ENCODE data around the gene ZFYVE28.

Gene ZFYVE28

DNA sequence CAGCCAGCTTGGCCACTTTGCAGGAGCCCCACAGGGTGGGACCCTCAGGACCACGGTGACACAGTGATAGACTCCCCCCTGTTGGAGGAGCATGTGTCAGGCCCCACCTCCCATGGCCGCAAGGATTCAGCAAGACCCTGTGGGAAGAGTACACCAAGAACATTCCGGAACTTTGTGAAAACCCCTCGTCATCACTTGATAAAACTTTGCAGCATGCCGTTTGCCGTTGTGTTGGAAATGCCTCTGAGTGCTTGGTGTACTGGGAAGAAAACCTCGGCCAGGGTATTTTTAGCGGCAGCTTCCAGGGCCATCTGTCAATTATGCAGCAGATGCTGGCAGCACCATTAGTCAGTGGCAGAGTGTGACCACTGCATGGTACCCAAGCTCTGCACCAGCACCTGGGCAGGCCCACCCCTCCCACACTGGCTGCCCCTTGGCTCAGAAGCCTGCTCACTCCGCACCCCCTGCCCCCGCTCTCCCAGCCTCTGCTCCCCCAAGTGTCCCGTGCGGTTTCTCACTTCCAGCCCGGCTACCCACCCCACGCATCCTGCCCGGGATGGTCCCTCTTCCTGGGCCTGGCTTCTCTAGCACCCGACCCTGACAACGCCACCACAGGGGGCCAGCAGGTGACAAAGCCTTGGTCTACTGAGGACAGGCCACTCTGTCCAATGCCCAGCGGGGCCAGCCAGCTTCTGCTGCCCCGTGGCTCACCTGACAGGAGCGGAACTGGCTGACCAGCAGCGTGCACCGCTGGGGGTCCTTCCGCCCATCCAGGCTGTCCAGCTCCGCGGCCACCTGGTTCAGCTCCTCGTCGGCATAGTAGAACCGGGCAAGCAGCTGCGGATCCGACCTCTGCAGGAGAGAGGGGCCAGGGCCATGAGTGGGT lies 65.0 kb downstream of the ZFYVE28 start:
- no peak for DNase-seq (ENCODE audit: low read depth)
- TF ChIP-seq, protein P1, sequence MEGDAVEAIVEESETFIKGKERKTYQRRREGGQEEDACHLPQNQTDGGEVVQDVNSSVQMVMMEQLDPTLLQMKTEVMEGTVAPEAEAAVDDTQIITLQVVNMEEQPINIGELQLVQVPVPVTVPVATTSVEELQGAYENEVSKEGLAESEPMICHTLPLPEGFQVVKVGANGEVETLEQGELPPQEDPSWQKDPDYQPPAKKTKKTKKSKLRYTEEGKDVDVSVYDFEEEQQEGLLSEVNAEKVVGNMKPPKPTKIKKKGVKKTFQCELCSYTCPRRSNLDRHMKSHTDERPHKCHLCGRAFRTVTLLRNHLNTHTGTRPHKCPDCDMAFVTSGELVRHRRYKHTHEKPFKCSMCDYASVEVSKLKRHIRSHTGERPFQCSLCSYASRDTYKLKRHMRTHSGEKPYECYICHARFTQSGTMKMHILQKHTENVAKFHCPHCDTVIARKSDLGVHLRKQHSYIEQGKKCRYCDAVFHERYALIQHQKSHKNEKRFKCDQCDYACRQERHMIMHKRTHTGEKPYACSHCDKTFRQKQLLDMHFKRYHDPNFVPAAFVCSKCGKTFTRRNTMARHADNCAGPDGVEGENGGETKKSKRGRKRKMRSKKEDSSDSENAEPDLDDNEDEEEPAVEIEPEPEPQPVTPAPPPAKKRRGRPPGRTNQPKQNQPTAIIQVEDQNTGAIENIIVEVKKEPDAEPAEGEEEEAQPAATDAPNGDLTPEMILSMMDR (IDR thresholded peaks at IDR 0.05; ENCODE audit: low read depth, low read length, missing control alignments), result no peak
- H3K4me3 ChIP-seq (ENCODE audit: low read depth, low read length), result no peak overlapping the region

DNA sequence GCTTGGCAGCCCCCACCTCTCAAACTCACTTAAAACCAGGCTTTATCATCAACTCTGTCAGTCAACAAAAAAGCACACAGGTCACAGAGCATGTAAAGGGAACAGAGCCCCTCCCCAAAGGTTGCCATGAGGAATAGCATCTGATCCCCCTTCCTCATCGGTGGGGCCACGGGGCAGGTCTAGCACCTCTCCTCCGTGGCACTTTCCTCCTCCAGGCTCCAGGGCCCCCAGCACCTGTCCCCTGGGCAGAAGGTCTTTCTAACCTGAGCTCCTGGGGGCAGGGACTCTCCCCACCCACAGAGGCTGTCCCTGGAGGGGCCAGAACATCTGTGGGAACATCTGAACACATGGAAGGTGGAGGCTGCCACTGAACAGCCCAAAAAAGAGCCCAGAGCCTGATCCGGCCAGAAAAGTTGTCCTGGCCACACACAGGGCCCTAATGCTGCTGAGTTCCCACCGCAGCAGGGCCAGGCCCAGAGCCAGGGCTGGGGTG lies 65.7 kb downstream of the ZFYVE28 start:
- no peak overlapping the region for H3K4me3 ChIP-seq (ENCODE audit: low read depth, low read length)
- DNase-seq (ENCODE audit: low read depth), result no peak
- TF ChIP-seq, protein P1 (IDR thresholded peaks at IDR 0.05; ENCODE audit: low read depth, low read length, missing control alignments), result no peak

DNA sequence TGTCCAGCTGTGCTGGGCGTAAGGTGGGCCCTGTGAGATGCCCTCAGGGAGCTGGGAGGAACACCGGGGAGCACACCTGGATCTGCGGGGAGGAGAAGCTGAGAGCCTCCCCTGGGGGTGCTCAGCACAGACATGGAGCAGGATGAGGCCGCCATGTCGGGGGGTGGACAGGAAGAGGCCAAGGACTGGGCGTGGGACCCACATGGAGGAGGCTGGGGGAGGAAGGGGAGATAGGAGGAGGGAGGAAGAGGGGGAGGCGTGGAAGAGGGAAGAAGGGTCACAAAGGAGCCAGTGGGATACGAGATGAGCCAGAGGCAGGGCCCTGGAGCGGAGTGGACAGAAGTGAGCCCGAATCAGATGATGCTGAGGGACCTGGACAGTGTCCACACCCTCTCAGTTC lies 66.3 kb downstream of the ZFYVE28 start:
- H3K4me3 ChIP-seq (ENCODE audit: low read depth, low read length), result no peak overlapping the region
- TF ChIP-seq, protein P1 (IDR thresholded peaks at IDR 0.05; ENCODE audit: low read depth, low read length, missing control alignments), result no peak
- no peak for DNase-seq (ENCODE audit: low read depth)

GRCh38 chr4:2350982-2351381 lies 67.5 kb downstream of the ZFYVE28 start:
- TF ChIP-seq, protein P1 (IDR thresholded peaks at IDR 0.05; ENCODE audit: low read depth, low read length, missing control alignments), result no peak
- no peak overlapping the region for H3K4me3 ChIP-seq (ENCODE audit: low read depth, low read length)
- no peak for DNase-seq (ENCODE audit: low read depth)

GRCh38 chr4:2348786-2349185 lies 69.7 kb downstream of the ZFYVE28 start:
- DNase-seq (ENCODE audit: low read depth), result no peak
- TF ChIP-seq, protein P1 (IDR thresholded peaks at IDR 0.05; ENCODE audit: low read depth, low read length, missing control alignments), result no peak
- no peak overlapping the region for H3K4me3 ChIP-seq (ENCODE audit: low read depth, low read length)

DNA sequence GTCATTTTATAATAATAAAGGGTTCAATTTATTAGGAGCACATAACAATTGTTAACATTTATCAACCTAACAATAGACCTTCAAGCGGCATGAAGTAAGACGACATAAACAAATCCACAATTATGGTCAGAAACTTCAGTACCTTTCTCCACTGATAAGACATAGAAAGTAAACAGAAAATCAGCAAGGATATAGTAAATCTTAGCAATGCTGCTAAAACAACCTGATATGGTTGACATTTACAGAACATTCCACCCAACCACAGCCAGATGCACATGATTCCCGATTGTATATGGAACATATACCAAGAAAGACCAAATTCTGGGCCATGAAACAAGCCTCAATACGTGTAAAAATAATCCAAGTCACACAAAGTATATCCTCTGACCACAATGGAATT lies 71.3 kb downstream of the ZFYVE28 start:
- no peak overlapping the region for H3K4me3 ChIP-seq (ENCODE audit: low read depth, low read length)
- DNase-seq (ENCODE audit: low read depth), result no peak
- TF ChIP-seq, protein P1 (IDR thresholded peaks at IDR 0.05; ENCODE audit: low read depth, low read length, missing control alignments), result no peak
